Fibroblast of lung (primary cell): ENCODE data around the gene PTMA. TPM values are rescaled to one million over a fixed set of nuclear protein-coding genes. Genes with fewer than 3 reads are reported as not detected.
A peak's percentile ranks its signal among the peaks of the same experiment; 100 is the strongest.

Experiments
- DNase-seq, 2 donors: peaks; one replicate each; pipeline versions ENCODE4 v3.0.0 to v3.0.0-alpha.2; 2010; ENCODE audit warnings: low read depth in 2 of 2
- H2AFZ ChIP-seq: 2 replicates; pipeline ENCODE4 v1.5.1; 2012; ENCODE audit warnings: low read length, control low read depth, inconsistent platforms
- H3K27ac ChIP-seq: 2 replicates; pipeline ENCODE4 v1.5.1; 2011; ENCODE audit warnings: low read length, control low read depth; ENCODE audit not compliant: insufficient read depth
- H3K27me3 ChIP-seq: 2 replicates; pipeline ENCODE4 v1.5.1; 2011; ENCODE audit warnings: mild to moderate bottlenecking, low read length; ENCODE audit not compliant: control insufficient read depth, insufficient read depth
- H3K36me3 ChIP-seq: 2 replicates; pipeline ENCODE4 v1.5.1; 2011; ENCODE audit warnings: low read length; ENCODE audit not compliant: control insufficient read depth, insufficient read depth
- H3K4me1 ChIP-seq: 2 replicates; pipeline ENCODE4 v1.5.1; 2011; ENCODE audit warnings: low read length; ENCODE audit not compliant: control insufficient read depth, insufficient read depth; ENCODE audit errors: extremely low read depth
- H3K4me2 ChIP-seq: 2 replicates; pipeline ENCODE4 v1.5.1; 2011; ENCODE audit warnings: low read length, control low read depth; ENCODE audit not compliant: insufficient read depth; ENCODE audit errors: extremely low read depth
- H3K4me3 ChIP-seq, 4 experiments: fragments of 200-600 bp in 1 of 4; sonication (generic) in 1 of 4; replicated peaks in 1 of 4; 2 replicates each; pipeline ENCODE4 v1.5.1; 2011 to 2016; ENCODE audit warnings: low read length in 4 of 4, low read depth in 3 of 4, mild to moderate bottlenecking in 3 of 4, control low read depth in 2 of 4, inconsistent platforms in 1 of 4, mixed read lengths in 1 of 4; ENCODE audit not compliant: insufficient read depth in 1 of 4; ENCODE audit errors: control extremely low read depth in 1 of 4
- H3K79me2 ChIP-seq: 2 replicates; pipeline ENCODE4 v1.5.1; 2012; ENCODE audit warnings: mild to moderate bottlenecking, low read length, inconsistent platforms; ENCODE audit not compliant: control insufficient read depth, insufficient read depth
- H3K9ac ChIP-seq: 2 replicates; pipeline ENCODE4 v1.5.1; 2011; ENCODE audit warnings: mild to moderate bottlenecking, low read length, control low read depth; ENCODE audit not compliant: insufficient read depth
- H3K9me3 ChIP-seq: 2 replicates; pipeline ENCODE4 v1.5.1; 2012; ENCODE audit warnings: low read depth, low read length; ENCODE audit not compliant: control insufficient read depth, insufficient read depth
- H4K20me1 ChIP-seq: 2 replicates; pipeline ENCODE4 v1.5.1; 2011; ENCODE audit warnings: low read length; ENCODE audit not compliant: control insufficient read depth, insufficient read depth; ENCODE audit errors: extremely low read depth
- CTCF ChIP-seq, 2 donors: IDR thresholded peaks in 1 of 2; conservative IDR thresholded peaks in 1 of 2; 1 replicate in 1 of 2; 2 replicates in 1 of 2; pipeline ENCODE4 v1.5.1; 2011 to 2012; ENCODE audit warnings: low read length in 2 of 2, control low read depth in 1 of 2, inconsistent platforms in 1 of 2, low read depth in 1 of 2, mild to moderate bottlenecking in 1 of 2
- EZH2 ChIP-seq: IDR thresholded peaks from 2 replicates; pipeline ENCODE4 v1.5.1; 2012; ENCODE audit warnings: low read length, control low read depth, mild to moderate bottlenecking; ENCODE audit errors: missing control alignments
- polyA plus RNA-seq, 2 donors: library from polyadenylated mRNA; depleted of rRNA in 1 of 2; stranded (reverse) in 1 of 2; unstranded in 1 of 2; fragments of >200 nt; gene quantifications; 2 replicates each; pipeline ENCODE4 v1.2.1, GENCODE V29; 2011 to 2012; ENCODE audit warnings: missing spikeins in 1 of 2
- total RNA-seq: library from RNA; depleted of rRNA; stranded (reverse); fragments of >200 nt; gene quantifications from 2 replicates; pipeline ENCODE4 v1.2.1, GENCODE V29; 2014

PTMA gene
- total and polyA plus RNA-seq, 2 donors (not counting 1 experiment from before 2014, with no cell fraction given), result 481 to 650 TPM

- Histone ChIP-seq H3K4me3 (peak overlapping the region; percentile 53 to 60 (median 56)), H2AFZ (peak overlapping the region; percentile 76)
Observed at GRCh38 chr2:231666171-231667095, 41.9 kb upstream of the PTMA start.

GRCh38 chr2:231667096-231667427 is 41.3 kb upstream of the PTMA start:
- Histone ChIP-seq H4K20me1 (no peaks in the 10 kb centered on the region), H3K4me1 (peaks cover 9% of the 10 kb centered on the region), H3K36me3 (no peaks in the 10 kb centered on the region), H2AFZ (no peak overlapping the region), H3K27ac (peak overlapping the region; percentile 100), H3K9me3 (no peaks in the 10 kb centered on the region), H3K79me2 (no peaks in the 10 kb centered on the region), H3K9ac (peak overlapping the region; percentile 94), H3K4me2 (peak overlapping the region; percentile 87), H3K27me3 (no peaks in the 10 kb centered on the region), H3K4me3 (peak overlapping the region; percentile 25 to 60 (median 56))
- DNase-seq, result no peak
- no peak for TF ChIP-seq EZH2
- no peak for TF ChIP-seq CTCF (conservative IDR thresholded peaks at IDR 0.05 in 1 of 2, IDR thresholded peaks at IDR 0.05 in 1 of 2; ENCODE audit: low read depth in 1 of 2, low read length in 2 of 2)

More at GRCh38 chr2:231666171-231667095, 41.9 kb upstream of the PTMA start:
- Histone ChIP-seq H3K27ac (peak overlapping the region; percentile 100), H3K36me3 (no peaks in the 10 kb centered on the region), H3K4me2 (peak overlapping the region; percentile 87), H3K4me1 (peaks cover 9% of the 10 kb centered on the region), H3K79me2 (no peaks in the 10 kb centered on the region), H3K9ac (peak overlapping the region; percentile 94), H4K20me1 (no peaks in the 10 kb centered on the region), H3K9me3 (no peaks in the 10 kb centered on the region), H3K27me3 (no peaks in the 10 kb centered on the region)
- TF ChIP-seq EZH2 (no peak), CTCF (conservative IDR thresholded peaks at IDR 0.05 in 1 of 2, IDR thresholded peaks at IDR 0.05 in 1 of 2; ENCODE audit: low read depth in 1 of 2, low read length in 2 of 2) (no peak)
- peak; percentile 86 to 96 for DNase-seq

- H3K27ac ChIP-seq, result no peak overlapping the region
- H3K4me2 ChIP-seq, result no peak overlapping the region
- no peak overlapping the region for H3K9ac ChIP-seq
- no peaks in the 10 kb centered on the region for H4K20me1 ChIP-seq
- no peak overlapping the region for H2AFZ ChIP-seq
- no peaks in the 10 kb centered on the region for H3K27me3 ChIP-seq
- H3K4me1 ChIP-seq, result peaks cover 9% of the 10 kb centered on the region
- no peak overlapping the region for H3K4me3 ChIP-seq
- DNase-seq, result no peak
- no peaks in the 10 kb centered on the region for H3K79me2 ChIP-seq
- no peak for TF ChIP-seq EZH2
- no peak for TF ChIP-seq CTCF (conservative IDR thresholded peaks at IDR 0.05 in 1 of 2, IDR thresholded peaks at IDR 0.05 in 1 of 2; ENCODE audit: low read depth in 1 of 2, low read length in 2 of 2)
- H3K9me3 ChIP-seq, result no peaks in the 10 kb centered on the region
- H3K36me3 ChIP-seq, result no peaks in the 10 kb centered on the region
Observed at GRCh38 chr2:231667496-231667895, 40.8 kb upstream of the PTMA start.
